Measurements from ENCODE around the gene ABLIM1. TPM values are rescaled to one million over a fixed set of nuclear protein-coding genes. Genes with fewer than 3 reads are reported as not detected.

ABLIM1 gene
- total and polyA plus RNA-seq, 8 donors: 52.7 to 195 (median 65.5) TPM

GRCh38 chr10:114474989-114475388 is 183.1 kb downstream of the ABLIM1 start:
- no peak overlapping the region for H3K27ac ChIP-seq
- H3K36me3 ChIP-seq: no peaks in the 10 kb centered on the region
- no peak for TF ChIP-seq CTCF (IDR thresholded peaks at IDR 0.05)
- intact Hi-C loops (cut with DNase I): no loop called here
- peaks cover 0 to 6% of the 10 kb centered on the region in 2 donors for H3K4me1 ChIP-seq
- no peak overlapping the region for H3K4me3 ChIP-seq
- no peaks in the 10 kb centered on the region for H3K9me3 ChIP-seq
- DNase-seq (no peak), ATAC-seq (no peak)
- no peaks in the 10 kb centered on the region for H3K27me3 ChIP-seq

GRCh38 chr10:114473776-114474175 is 184.3 kb downstream of the ABLIM1 start:
- intact Hi-C loops (cut with DNase I): no loop called here
- no peaks in the 10 kb centered on the region for H3K36me3 ChIP-seq
- no peak for DNase-seq
- no peaks in the 10 kb centered on the region for H3K9me3 ChIP-seq
- TF ChIP-seq CTCF (IDR thresholded peaks at IDR 0.05): no peak
- no peak overlapping the region for H3K27ac ChIP-seq
- peaks cover 0 to 6% of the 10 kb centered on the region in 2 donors for H3K4me1 ChIP-seq
- H3K27me3 ChIP-seq: no peaks in the 10 kb centered on the region
- ATAC-seq: no peak
- no peak overlapping the region for H3K4me3 ChIP-seq

- intact Hi-C loops (cut with DNase I): no loop called here
- DNase-seq: no peak
These were observed 185.2 kb downstream of the ABLIM1 start for GRCh38 chr10:114472877-114473253.

GRCh38 chr10:114471906-114472876 is 185.9 kb downstream of the ABLIM1 start:
- Histone ChIP-seq H3K27me3 (no peaks in the 10 kb centered on the region), H3K4me3 (no peak overlapping the region), H3K36me3 (no peaks in the 10 kb centered on the region), H3K4me1 (peaks cover 0 to 6% of the 10 kb centered on the region in 2 donors), H3K9me3 (no peaks in the 10 kb centered on the region), H3K27ac (no peak overlapping the region)
- DNase-seq: no peak
- TF ChIP-seq CTCF (IDR thresholded peaks at IDR 0.05): no peak
- ATAC-seq: peak; percentile 78
- intact Hi-C loops (cut with DNase I): no loop called here

More at GRCh38 chr10:114472877-114473253, 185.2 kb downstream of the ABLIM1 start:
- H3K27ac ChIP-seq: no peak overlapping the region
- H3K9me3 ChIP-seq: no peaks in the 10 kb centered on the region
- no peak overlapping the region for H3K4me3 ChIP-seq
- no peaks in the 10 kb centered on the region for H3K36me3 ChIP-seq
- ATAC-seq: no peak
- H3K27me3 ChIP-seq: no peaks in the 10 kb centered on the region
- TF ChIP-seq CTCF (IDR thresholded peaks at IDR 0.05): no peak
- H3K4me1 ChIP-seq: peaks cover 0 to 6% of the 10 kb centered on the region in 2 donors

All from left lung (tissue), 10 donors.